Right lobe of liver (tissue), 4 donors: ENCODE data around the gene DCAKD.

Source experiments
- CTCF ChIP-seq, 4 donors: fragments of 200-600 bp in 3 of 4; fragments of 450-650 bp in 1 of 4; IDR thresholded peaks; one replicate each; pipeline versions ENCODE4 v1.5.1 to v1.8.0; 2016 to 2022; ENCODE audit warnings: antibody characterized with exemption in 4 of 4, mild to moderate bottlenecking in 2 of 4
- POLR2A ChIP-seq: fragments of 450-650 bp; IDR thresholded peaks from one replicate; pipeline ENCODE4 v1.6.1; 2017; ENCODE audit warnings: antibody characterized with exemption, mild to moderate bottlenecking
- donor health status: DM: no; HTN: no; CAD: no.
- donor health status: DM: no; HTN: no; CAD: no.
- donor health status: DM: no; HTN: yes; CAD: no.

GRCh38 chr17:44990994-44991393 is 60.4 kb downstream of the DCAKD start:
- TF ChIP-seq CTCF (IDR thresholded peaks at IDR 0.05) (no peak), POLR2A (no peak)
